ENCODE results near the gene CSNK1A1L.

DNA sequence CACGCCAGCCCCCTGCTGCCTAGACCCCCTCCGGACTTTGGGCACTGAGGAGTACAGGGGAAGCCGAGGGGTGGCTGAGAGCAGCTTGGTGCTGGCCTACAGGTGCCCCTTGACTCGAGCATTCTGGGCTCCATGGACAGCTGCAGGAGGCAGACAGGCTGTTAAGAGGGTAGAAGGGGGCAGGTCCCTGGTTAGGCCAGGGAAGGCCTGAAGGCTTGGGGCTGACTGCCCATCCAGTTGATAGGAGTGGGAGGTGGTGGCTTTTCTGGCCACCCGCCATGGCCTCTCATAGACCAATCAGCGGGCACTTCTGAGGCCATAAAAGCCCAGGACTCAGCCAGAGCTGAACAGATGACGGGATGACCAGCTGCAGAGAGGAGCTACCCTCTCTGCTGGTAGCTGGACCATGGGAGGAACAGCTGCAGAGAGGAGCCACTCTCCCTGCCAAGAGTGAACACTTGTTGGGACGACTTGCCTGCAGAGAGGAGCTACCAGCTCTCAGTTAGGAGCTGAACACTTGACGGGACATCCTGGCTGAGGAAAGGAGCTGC, 35.2 kb downstream of the CSNK1A1L start:
- TF ChIP-seq, protein P1, sequence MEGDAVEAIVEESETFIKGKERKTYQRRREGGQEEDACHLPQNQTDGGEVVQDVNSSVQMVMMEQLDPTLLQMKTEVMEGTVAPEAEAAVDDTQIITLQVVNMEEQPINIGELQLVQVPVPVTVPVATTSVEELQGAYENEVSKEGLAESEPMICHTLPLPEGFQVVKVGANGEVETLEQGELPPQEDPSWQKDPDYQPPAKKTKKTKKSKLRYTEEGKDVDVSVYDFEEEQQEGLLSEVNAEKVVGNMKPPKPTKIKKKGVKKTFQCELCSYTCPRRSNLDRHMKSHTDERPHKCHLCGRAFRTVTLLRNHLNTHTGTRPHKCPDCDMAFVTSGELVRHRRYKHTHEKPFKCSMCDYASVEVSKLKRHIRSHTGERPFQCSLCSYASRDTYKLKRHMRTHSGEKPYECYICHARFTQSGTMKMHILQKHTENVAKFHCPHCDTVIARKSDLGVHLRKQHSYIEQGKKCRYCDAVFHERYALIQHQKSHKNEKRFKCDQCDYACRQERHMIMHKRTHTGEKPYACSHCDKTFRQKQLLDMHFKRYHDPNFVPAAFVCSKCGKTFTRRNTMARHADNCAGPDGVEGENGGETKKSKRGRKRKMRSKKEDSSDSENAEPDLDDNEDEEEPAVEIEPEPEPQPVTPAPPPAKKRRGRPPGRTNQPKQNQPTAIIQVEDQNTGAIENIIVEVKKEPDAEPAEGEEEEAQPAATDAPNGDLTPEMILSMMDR (IDR thresholded peaks at IDR 0.05): no peak
- TF ChIP-seq POLR2AphosphoS5 (IDR thresholded peaks at IDR 0.05; ENCODE audit: low read depth, low read length): no peak
- TF ChIP-seq, protein P2, sequence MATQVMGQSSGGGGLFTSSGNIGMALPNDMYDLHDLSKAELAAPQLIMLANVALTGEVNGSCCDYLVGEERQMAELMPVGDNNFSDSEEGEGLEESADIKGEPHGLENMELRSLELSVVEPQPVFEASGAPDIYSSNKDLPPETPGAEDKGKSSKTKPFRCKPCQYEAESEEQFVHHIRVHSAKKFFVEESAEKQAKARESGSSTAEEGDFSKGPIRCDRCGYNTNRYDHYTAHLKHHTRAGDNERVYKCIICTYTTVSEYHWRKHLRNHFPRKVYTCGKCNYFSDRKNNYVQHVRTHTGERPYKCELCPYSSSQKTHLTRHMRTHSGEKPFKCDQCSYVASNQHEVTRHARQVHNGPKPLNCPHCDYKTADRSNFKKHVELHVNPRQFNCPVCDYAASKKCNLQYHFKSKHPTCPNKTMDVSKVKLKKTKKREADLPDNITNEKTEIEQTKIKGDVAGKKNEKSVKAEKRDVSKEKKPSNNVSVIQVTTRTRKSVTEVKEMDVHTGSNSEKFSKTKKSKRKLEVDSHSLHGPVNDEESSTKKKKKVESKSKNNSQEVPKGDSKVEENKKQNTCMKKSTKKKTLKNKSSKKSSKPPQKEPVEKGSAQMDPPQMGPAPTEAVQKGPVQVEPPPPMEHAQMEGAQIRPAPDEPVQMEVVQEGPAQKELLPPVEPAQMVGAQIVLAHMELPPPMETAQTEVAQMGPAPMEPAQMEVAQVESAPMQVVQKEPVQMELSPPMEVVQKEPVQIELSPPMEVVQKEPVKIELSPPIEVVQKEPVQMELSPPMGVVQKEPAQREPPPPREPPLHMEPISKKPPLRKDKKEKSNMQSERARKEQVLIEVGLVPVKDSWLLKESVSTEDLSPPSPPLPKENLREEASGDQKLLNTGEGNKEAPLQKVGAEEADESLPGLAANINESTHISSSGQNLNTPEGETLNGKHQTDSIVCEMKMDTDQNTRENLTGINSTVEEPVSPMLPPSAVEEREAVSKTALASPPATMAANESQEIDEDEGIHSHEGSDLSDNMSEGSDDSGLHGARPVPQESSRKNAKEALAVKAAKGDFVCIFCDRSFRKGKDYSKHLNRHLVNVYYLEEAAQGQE (IDR thresholded peaks at IDR 0.05; ENCODE audit: insufficient read depth in 1 of 2, low read depth in 2 of 2, low read length in 1 of 2): no peak
